Stimulated activated CD8-positive, alpha-beta memory T cell treated with anti-CD3 and anti-CD28 coated beads, Interleukin-4, amount 100 ng/mL, for 4 hours (primary cell): ENCODE data around the gene BGN.

Source experiments
- DNase-seq, 2 donors: peaks; one replicate each; pipeline ENCODE4 v3.0.0-alpha.2; 2020; ENCODE audit warnings: low read depth in 2 of 2, low spot score in 1 of 2

The BGN gene

DNA sequence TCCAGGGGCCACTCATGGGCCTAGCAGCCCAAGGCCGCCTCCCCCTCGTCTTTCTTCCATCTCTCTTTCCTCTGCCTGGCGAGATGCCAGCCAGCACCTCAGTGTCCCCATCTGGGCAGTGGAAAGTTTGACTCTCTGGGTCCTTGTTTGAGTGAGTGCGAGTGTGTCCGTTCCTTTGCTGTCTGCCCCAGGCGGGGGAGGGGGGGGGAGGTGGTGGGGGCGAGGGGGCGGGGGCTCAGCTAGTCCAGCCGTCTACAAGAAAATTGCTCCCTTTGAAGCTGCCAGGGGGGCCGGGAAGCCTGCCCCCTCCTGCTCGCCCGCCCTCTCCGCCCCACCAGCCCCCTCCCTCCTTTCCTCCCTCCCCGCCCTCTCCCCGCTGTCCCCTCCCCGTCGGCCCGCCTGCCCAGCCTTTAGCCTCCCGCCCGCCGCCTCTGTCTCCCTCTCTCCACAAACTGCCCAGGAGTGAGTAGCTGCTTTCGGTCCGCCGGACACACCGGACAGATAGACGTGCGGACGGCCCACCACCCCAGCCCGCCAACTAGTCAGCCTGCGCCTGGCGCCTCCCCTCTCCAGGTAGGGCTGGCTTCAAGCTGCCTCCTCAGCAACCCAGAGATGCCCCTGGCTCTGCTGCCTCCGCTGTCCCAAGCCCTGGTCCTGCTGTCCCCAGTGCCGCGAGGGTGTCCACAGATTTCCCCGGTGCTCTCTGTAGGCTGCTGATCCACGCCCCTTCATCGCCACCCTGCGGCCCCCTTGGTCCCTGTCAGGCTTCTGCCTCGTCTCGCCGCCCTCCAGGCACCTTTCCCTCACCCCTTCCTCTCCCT is at the start of gene BGN:
BGN (plus strand) TSS at position 440 of the 821 bp plus-strand sequence. CDS start 9,652 bp downstream, outside the sequence.
- no peak for DNase-seq

DNA sequence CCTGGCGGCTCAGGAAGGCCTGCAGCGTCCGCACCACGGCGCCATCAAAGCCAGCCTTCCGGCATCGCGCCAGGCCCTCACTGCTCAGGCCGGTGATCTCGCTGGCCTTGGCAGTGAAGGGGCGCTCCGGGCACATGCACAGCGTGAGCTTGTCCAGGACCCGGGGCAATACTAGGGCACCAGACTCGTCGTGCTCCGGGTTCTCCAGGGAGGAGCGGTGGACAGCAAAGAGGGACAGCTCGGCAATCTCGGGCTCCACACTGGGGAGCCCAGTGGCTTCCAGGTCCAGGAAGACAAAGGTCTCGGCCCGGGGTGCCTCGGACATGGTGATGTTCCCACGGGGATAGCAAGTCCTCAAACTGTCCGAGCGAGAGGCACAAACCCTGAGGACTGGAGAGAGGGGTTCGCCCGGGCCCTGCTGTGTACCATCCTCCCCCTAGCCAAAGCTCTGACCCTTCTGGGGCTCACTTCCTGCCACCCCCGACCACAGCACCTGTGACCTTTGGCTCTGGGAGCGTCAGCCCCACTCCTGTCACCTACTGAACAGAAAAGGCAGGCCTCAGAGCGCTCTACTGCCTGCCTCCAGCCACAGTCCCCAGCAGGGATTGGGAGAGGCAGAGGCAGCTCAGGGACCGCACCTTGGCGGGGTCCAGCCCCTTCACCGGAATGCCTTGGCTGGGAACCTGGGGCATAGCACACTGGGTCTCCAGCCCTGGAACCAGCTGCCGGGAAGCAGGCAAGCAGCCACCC is 49.5 kb upstream of the BGN start:
- no peak for DNase-seq

- DNase-seq = no peak
Measured at GRCh38 chrX:153445856-153446635, 48.7 kb upstream of the BGN start, which contains the start of gene TREX2. Gene TREX2, minus strand, starts transcription at chrX:153446056. Its CDS starts 626 bp downstream, at chrX:153445430.

- DNase-seq = no peak
Measured at GRCh38 chrX:153446636-153446936, 48.2 kb upstream of the BGN start.

DNA sequence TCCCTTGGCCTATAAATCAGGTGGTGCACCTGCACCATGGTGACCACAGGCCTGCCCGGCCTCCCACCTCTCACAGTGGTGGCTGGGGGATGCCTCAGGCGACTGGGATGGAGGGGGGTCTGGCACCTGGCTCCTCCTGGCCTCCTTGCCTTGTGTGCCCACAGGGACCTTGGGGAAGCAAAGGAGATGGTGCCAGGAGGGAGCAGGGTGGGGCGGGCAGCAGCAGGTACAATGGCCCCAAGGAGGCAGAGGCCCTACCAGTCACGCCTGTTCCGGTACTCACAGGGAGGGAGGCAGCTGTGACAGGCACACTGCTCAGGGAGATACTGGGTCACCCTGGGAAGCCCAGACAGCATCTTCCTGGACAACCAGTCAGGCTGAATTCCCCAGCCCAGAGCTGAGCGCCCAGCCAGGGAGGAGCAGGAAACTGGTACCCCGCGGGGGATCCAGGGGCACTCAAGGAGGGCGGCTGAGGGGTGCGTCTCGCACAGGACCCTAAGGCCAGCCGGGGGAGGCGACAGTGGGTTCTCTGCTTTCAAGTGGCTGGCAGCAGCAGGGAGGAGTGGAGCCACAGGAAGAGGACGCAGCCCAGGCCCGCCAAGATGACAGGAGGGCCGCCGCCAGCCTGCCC is 47.7 kb upstream of the BGN start:
- DNase-seq = no peak

- no peak for DNase-seq
Measured at GRCh38 chrX:153447581-153447960, 47.2 kb upstream of the BGN start.

GRCh38 chrX:153448556-153449367 is 46.0 kb upstream of the BGN start:
- no peak for DNase-seq

DNA sequence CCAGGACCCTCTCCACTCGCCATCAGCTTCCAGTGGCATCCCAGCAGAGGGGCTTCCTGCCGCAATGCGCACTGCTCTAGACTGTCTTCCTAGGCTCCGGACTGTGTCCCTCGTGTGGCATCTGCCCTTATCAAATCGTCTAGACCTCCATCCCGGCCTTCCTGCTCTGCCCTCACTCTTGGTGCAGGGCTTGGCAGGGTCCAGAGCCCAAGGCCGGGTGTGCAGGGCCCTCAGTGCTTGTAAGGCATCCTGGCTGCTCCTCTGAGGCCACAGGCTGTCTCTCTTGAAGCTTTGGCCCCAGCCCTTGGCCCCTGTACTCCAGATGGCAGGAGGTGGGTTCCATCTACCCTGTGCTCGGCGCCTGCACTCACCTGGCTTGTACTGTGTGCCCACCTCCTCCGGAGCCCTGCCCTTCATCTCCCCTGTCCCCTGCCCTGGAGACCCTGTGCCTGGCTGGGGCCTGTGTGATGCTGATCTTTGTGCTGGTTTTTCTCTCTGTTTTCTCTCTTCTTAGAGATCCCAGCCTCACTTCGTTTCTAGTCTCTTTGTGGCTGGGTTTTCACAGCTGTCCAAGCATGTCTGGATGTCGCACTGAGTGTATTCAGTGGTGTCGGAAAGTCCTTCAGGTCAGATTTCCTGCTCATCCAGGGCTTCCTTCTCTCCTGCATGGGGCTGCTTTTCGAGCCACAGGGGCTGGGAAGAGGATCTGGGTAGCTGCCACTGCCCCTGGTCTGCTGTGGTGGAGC is 45.2 kb upstream of the BGN start:
- DNase-seq = no peak

GRCh38 chrX:153450114-153450948 is 44.4 kb upstream of the BGN start:
- DNase-seq = no peak

- no peak for DNase-seq
Measured at GRCh38 chrX:153450949-153451277, 43.9 kb upstream of the BGN start.

DNA sequence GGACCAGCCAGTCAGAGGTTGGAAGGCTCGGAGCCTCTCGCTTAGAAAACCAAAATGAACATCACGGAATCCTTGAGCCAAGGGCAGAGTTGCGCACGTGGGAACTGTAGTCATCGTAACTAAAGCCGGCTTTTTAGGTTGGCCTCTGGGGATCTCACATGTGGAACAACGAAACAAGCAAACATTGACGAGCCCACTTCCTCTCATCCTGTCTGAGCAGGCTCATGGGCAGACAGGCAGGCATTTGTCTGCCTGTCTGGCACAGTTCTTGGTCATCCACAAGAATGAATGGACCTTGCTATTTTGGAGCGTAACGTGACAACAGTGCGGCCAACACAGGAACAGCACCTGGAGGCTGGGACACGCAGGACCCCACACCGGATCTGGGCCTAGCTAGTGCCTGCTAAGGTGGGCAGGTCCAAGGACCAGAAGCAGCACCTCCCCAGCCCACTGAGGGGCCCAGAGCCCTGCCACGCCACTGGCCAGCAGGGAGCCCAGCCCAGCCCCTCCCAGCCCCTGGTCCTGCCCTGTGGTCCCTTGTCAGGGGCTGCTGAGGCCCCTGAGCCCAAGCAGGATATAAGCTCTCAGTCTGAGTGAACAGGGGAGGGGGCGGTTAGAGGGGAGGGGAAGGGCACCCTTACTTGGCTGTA is 39.8 kb upstream of the BGN start:
- no peak for DNase-seq

GRCh38 chrX:153455571-153455970 is 39.2 kb upstream of the BGN start:
- DNase-seq = no peak

DNA sequence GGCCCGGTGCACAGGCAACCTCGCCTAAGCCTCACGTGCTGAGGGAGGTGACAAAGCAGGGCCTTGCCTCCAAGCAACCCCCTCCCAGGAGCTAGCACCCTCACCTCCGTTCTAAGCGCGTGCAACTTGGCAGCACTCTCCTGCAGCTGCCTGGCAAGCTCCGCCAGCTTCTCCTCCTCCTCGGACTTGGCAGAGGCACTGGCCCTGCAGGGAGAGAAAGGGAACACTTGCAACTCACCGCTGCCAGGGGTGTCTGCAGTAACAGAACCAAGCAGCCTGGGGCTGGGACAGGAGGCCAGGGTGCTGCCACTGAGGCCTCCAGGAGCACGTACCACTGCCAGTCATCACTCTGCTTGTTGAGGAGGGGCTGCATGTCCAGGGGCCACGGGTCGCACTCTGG is 38.6 kb upstream of the BGN start:
- DNase-seq = no peak

DNA sequence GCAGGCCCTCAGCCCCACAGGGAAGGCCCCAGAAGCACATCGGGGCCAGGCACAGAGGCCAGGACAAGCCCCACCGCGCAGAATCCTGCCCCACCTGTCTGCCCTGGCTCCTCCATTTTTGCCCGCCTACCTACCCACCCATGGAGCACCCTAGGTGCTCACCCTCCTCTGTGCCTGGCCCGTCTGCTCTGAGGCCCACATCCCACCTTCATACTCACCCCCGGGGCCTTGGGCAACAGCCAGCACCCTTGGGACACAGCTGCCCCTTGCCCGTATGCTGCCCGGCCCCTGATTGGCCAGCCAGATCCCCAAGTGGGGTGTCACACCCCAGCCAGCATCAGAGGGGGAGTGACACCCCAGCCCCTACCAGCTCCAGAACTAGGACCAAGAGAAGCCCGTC is 38.1 kb upstream of the BGN start:
- DNase-seq = no peak

DNA sequence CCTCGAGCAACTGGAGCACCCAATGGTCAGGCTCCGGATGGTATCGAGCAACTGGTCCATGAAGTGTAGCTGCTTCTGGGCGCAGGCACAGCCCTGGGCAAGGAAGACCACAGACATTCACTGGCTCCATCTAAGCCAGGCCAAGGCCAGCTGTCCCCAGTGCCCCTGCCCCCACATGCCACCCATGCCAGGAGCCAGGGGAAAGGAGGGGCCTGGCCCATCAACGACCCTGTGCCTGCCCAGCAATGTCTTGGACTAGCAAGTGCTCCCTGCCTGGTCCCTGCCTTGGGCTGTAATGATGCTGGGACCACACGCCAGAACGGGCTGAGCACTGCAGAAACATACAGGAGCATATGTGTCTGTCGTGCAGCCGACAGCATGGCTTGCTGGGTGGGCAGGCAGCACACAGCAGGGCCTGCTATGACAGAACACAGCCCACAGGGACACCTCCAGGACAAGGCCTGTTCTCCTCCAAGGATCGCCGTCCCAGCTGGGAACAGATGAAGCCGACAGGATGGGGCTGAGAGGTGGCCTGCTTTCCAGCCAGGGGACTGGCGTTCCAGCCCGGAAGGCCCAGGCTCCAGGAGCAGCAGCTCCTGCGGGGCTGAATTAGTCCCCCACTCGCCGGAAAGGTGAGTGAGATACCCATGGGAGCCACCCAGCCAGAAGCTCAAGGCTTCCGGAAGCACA is 37.5 kb upstream of the BGN start:
- DNase-seq = no peak

DNA sequence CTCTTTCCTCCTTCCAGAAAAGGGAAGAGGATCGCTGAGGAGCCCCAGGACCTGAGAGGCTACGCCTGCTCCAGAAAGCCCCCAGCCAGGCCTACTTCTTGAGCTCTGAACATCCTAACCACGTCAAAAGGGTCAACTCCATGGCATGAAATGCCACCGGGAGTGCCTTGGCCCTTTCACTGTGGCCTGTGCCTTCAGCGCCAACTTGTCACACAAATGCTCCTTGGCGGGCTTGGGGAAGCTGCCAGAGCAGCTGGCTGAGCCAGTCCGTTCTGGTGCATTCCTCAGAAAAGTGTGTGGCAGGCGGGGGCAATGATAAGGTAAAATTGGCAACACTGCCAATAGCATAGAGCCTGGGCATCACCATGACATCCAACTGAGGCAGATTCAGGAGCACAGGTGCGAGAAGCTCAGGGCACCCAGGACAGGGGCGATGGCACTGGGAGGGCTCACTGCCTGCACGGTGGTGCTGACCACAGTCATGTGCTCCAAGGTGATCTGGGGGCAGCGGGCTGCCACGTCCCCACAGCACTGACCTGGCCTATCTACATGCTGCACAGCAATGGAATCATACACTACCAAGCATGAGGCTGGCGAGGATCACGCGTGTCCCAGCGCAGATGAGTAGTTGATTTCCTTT is 36.8 kb upstream of the BGN start:
- no peak for DNase-seq

DNA sequence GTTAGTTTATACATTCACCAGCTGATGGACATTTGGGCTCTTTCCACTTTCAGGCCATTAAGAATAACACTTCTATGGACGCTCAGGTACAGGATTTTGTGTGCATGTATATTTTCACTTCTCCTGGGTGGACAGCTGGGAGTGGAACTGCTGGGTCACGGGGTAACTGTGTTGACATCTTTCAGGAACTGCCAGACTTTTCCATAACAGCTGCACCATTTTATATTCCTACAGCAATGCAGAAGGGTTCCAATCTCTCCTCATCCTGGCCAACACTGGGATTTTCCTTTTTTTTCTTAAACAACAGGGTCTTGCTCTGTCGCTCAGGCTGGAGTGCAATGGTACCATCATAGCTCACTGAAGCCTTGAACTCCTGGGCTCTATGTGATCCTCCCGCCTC is 36.3 kb upstream of the BGN start:
- DNase-seq = no peak

DNA sequence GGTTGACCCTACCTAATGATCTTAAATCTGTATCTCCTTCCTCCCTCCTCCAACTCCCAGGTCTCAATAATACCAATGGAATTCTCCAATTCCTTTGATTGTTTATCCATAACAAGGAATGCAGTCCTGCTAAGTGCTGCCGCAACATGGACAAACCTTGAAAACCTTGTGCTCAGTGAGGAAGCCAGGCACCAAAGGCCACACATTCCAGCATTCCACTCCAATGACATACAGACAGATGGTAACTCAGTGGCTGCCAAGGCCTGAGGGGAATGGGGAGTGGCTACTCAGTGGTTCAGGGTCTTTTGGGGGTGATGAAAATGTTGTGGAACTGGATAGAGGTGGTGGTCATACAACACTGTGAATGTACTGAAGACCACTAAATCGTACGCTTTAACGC is 34.8 kb upstream of the BGN start:
- no peak for DNase-seq
